HG03025 (cell line): Measurements from ENCODE around the gene SRRT.
"Not testable (repeated sequence)": the region's sequence is repeated elsewhere in the genome, so short reads cannot be mapped to it uniquely, and the experiment has no call there.

ENCODE experiments used
- ATAC-seq: cut with Tn5 transposase; IDR thresholded peaks from one replicate; pipeline ENCODE4 v1.9.1; 2021; ENCODE audit warnings: mild to moderate bottlenecking, moderate library complexity; ENCODE audit not compliant: unreplicated experiment, low FRiP score

SRRT gene

DNA sequence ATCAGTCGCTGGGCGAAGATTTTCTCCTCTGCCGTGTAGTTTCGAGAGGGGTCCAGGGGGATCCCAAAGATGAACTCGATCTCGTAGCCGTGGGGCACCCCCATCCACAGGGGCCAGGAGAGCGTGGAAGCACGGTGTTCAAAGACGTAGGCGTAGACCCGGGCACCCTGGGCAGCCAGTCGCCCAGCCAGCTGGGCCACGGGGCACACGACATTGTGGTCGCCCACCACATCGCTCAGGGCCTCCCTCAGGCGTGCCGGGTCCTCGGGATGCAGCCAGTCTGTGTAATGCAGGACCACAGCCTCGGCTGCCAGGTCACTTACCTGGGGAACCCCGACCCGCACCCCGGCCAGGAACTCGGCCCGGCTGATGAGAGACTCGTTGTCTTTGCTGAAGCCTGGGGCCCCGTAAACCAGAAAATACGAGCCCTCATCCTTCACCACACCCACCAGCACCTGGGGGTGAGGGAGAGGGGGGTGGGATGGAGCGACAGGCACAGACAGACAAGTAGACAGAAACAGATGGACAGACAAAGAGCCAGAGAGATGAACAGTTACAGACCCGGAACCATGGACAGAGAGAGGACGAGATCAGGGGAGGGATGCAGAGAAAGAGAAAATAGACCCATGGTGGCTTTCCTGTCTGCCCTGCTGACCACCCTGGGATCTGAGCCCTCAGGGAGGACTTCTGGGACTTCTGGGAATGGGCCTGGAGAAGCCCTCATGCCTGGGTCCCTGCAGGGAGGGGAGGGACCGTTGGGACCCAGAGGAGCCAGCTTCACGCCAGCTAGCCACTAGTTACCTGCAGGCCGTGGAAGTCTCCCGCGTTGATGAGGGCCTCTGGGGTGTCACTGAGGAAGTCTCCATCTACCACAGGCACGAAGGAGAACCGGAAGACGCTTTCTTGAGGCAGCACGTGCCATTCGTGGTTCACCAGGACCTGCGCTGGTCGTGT is 17.7 kb downstream of the SRRT start:
- ATAC-seq, result no peak

DNA sequence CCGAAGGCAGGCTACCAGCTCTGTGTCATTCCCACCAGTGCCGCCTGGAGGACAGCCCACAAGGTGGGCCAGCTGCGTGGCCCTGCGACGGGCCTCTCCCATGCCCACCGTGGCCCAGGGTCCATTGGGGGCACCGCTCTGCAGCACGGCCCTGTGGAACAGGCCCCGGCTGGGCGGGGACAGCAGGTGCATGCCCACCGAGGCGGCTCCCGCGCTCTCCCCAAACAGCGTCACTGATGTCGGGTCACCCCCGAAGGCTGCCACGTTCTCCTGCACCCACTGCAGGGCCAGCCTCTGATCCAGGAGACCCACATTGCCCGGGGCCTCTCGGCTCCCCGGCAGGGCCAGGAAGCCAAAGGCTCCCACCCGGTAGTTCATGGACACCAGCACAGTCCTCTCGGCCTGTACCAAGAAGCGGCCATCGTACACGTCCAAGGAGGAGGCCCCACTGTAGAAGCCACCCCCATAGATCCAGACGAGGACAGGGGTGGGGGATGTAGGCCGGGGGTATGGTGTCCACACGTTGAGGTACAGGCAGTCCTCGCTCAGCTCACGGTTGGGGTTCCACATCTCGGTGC is 18.5 kb downstream of the SRRT start:
- ATAC-seq, result no peak

DNA sequence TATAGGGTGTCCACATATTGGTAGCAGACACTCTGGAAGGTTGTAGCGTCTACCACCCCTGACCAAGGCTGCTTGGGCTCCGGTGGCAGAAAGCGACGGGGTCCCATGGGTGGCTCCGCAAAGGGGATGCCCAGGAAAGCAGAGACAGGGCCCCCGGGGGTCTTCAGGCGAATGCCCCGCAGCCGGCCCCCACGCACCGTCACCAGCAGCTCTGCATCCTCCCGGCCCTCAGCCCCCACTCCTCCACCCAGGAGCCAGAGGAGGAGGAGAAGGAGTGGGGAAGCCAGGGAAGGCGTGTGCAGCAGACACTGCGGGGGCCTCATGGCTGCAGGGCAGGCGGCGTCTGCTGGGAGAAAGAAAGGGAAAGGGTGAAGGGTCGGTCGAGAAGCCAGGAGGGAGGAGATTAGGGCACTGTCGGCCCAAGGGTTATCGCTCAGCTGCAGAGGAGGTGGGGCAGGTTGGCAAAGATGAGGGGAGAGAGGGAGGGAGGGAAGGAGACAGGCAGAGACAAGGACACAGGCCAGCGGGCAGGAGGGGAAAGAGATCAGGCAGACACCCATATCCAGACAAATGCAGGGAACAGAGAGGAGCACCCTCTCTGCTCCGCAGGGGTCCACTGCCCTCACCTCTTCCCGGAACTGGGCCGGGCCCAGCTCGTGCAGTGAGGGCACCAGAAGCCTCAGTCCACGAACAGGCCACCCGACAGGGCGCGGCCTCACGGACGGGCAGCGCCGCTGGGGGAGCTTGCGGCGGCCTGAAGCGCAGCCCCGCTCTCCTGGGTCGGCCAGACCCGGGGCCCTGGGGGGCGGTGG is 19.2 kb downstream of the SRRT start:
- no peak for ATAC-seq

DNA sequence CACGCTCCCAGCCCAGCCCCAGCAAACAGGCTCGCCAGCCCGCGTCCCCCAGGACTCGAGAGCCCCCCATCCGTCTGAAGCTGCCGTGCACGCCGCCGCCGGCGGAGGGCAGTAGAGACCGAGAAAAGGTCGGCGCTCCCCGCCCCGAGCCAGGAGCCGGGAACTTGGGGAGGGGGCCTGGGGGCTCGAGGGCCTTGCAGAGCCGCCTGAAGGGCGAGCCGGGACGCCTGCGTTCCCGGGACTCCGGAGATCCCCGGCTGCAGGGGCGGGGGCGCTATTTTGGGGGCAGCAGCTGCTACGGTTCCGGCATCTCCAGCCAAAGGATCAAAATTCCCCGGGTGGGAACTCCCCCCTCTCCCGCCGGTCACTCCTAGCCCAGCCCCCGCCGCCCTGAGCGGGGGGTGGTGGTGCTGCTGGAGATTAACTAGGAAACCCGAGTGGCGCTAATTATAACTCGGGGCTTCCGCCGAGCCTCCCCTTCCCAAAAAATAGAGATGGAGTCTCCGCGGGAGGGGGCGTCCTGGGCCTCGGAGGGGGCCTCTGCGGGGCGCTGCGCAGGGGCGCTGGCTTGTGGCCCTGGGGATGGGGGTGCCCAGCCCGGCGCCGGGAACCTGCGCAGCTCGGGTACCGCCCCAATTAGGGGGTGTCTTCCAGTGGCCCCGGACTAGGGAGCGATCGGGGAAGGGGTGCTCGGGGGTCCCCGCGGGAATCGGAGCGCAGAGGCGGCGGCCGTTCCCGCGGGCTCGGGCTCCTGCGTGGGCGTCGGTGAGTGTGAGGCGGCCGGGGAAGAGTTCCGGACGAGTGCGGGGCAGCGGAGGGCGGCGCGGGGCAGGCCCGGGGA is 20.2 kb downstream of the SRRT start:
- no peak for ATAC-seq

GRCh38 chr7:100895701-100895955 is 20.7 kb downstream of the SRRT start, which contains the start of gene ACHE:
TSS of gene ACHE (minus strand) at chr7:100895888. CDS start at chr7:100894232, 1,656 bp downstream.
- ATAC-seq, result no peak

DNA sequence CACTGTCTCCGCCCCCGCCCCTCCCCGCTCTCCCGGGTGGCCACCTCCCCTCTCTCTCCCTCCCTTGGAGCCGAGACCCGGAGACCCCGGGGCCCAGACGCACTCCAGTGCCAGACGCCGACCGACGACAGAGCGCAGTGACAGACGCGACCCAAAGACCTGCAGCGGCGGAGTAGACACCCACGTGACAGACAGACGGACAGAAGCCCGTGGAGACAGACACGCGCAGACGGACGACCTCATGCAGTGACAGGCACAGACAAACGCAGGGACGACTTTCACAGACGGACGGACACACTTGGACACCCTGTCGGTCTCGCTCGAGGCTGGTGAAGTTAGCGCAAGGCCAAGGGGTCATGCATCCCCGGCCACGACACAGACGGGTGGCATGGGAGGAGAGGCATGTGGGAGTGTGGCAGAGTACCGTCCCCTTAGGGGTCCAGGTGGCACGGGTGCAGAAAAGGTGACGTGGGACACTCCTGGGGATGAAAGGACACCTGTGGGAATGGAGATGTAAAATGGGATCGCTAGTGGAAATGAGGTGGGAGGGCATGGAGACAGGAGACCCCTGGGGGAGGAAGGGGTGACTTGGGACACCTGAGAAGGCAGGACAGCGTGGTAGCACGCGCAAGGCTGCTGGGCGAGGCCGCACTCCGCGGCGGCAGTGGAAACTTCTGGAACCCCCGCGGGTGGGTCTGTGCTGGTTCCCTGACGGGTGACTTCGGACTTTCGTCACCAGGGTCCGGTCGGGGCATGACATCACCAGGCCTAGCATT is 21.2 kb downstream of the SRRT start:
- no peak for ATAC-seq

- no peak for ATAC-seq
Observed at GRCh38 chr7:100896732-100897608, 22.1 kb downstream of the SRRT start.

- ATAC-seq, result no peak
Observed at GRCh38 chr7:100897772-100898454, 23.0 kb downstream of the SRRT start.

- no peak for ATAC-seq
Observed at GRCh38 chr7:100899432-100899831, 24.5 kb downstream of the SRRT start.

DNA sequence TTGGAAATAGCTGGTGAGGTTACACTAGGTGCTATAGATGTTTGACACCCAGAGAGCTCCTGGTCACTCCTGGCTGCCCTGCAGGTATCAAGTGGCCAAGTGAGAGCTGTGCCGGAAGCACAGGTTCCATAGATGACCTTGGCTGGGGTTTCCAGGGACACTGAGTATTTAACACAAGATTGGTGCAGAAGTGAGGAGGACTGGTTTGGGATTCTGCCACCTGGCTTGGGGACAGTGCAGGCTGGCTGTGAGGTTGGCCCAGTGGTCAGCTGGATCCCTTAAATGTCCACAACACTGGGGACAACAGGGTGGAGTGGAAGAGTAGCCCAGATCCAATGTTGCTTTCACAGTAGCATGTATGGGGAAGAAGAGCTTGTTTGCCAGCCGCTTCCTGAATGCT is 26.1 kb downstream of the SRRT start:
- ATAC-seq, result no peak

GRCh38 chr7:100901921-100902332 is 27.0 kb downstream of the SRRT start:
- ATAC-seq, result no peak

DNA sequence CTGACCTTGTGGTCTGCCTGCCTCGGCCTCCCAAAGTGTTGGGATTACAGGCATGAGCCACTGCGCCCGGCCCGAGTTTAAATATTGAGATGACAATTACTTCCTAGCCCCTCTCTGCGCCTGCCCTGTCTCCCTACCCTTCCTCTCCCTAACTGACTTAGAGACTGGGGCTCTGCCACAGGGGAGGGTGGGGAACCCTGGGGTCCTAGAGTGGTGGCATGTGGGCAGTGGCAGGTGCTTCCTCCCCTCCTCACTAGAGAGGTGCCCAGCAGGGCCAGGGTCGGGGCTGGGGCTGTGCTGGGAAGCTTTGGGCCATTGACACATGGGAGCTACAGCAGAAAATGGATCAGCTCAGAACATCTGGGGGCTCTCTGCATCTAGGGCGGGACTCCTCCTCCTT is 27.7 kb downstream of the SRRT start:
- ATAC-seq, result no peak

GRCh38 chr7:100908512-100908911 is 33.6 kb downstream of the SRRT start:
- ATAC-seq, result no peak

- not testable (repeated sequence) for ATAC-seq
Observed at GRCh38 chr7:100910443-100910842, 35.5 kb downstream of the SRRT start.

DNA sequence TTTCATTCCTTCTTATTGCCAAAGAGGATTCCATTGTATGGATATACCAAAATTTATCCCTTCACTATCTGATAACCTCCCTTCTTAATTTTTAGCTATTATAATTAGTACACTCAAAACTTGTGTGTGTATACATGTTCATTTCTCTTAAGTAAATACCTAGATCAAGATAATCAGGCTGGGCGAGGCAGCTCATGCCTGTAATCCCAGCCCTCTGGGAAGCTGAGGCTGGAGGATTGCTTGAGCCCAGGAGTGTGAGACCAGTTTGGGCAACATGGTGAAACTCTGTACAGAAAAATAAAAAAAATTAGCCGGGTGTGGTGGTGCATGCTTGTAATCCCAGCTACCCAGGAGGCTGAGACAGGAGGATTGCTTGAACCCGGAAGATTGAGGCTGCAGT is 36.6 kb downstream of the SRRT start:
- ATAC-seq, result no peak

DNA sequence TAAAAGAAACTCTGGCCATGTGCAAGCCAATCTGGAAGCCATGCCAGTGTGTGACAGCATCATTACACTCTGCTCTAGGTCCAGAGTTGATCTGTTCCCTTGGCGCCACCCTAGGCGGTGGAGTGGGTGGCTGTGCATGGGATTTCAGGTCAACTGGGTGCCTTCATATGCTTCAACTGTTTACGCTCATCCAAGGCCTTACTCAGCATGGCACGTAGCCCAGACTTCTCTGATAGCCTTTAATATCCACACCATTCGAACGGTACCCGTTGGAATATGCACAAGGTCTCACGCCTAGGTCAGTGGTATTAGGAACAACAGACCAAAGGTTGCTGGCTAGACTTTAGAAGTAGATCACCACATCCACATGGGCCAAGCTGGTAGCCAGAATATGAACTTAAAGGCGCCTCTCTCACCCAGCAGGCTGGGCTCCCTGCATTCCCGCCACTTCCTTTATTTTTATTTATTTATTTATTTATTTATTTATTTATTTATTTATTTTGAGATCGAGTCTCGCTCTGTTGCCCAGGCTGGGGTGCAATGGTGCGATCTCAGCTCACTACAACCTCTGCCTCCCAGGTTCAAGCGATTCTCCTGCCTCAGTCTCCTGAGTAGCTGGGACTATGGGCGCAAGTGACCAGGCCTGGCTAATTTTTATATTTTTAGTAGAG is 39.4 kb downstream of the SRRT start:
- ATAC-seq, result no peak

- no peak for ATAC-seq
Observed at GRCh38 chr7:100914879-100915447, 40.1 kb downstream of the SRRT start.
